IMR-90 (cell line): ENCODE data around the gene TBC1D9. TPM values are rescaled to one million over a fixed set of nuclear protein-coding genes. Genes with fewer than 3 reads are reported as not detected.

Source experiments
- ATAC-seq: fragments of 200-7000 bp; cut with Tn5 transposase; 2 replicates; pipeline ENCODE4 v1.9.1; 2020; ENCODE audit warnings: low read depth, mild to moderate bottlenecking, moderate library complexity
- BruUV-seq: library from RNA; stranded (reverse); fragments of 400-500 nt; replicated peaks from 2 replicates; lab custom pipeline; 2021; lab: Mats Ljungman, UMichigan
- CTCF ChIA-PET: fragments of 300-600 bp; formaldehyde crosslinking; extraction: SDS; loops from one replicate; lab custom pipeline; 2021; ENCODE audit warnings: antibody characterized with exemption; lab: Yijun Ruan, JAX
- POLR2A ChIA-PET: fragments of 300-600 bp; sonication (Branson Sonifier 250); formaldehyde crosslinking; loops from one replicate; lab custom pipeline; 2022; ENCODE audit warnings: antibody characterized with exemption; ENCODE audit not compliant: unreplicated experiment; lab: Charles Lee
- DNase-seq: peaks from one replicate; pipeline ENCODE4 v3.0.0; 2013
- H2AFZ ChIP-seq: replicated peaks from 2 replicates; pipeline ENCODE3; 2013; ENCODE audit warnings: low read length, mild to moderate bottlenecking; ENCODE audit not compliant: poor library complexity
- H2AK5ac ChIP-seq: 2 replicates; pipeline ENCODE4 v1.6.1; 2013; ENCODE audit warnings: low read depth, low read length, inconsistent platforms
- H2AK9ac ChIP-seq: replicated peaks from 2 replicates; pipeline ENCODE3; 2013; ENCODE audit warnings: mild to moderate bottlenecking, low read depth, low read length, moderate library complexity; ENCODE audit not compliant: poor library complexity
- H2BK120ac ChIP-seq: 2 replicates; pipeline ENCODE4 v1.6.1; 2013; ENCODE audit warnings: low read depth, low read length, inconsistent platforms
- H2BK15ac ChIP-seq: 3 replicates; pipeline ENCODE4 v1.6.1; 2013; ENCODE audit warnings: low read depth, low read length, inconsistent platforms
- H2BK20ac ChIP-seq: 2 replicates; pipeline ENCODE4 v1.6.1; 2013; ENCODE audit warnings: low read depth, mild to moderate bottlenecking, inconsistent platforms, low read length, moderate library complexity
- H2BK5ac ChIP-seq: 2 replicates; pipeline ENCODE4 v1.6.1; 2013; ENCODE audit warnings: mild to moderate bottlenecking, low read depth, low read length, inconsistent platforms; ENCODE audit not compliant: poor library complexity, severe bottlenecking
- H3K14ac ChIP-seq: replicated peaks from 2 replicates; pipeline ENCODE4 v1.6.1; 2013; ENCODE audit warnings: low read depth, low read length, inconsistent platforms
- H3K18ac ChIP-seq: 2 replicates; pipeline ENCODE4 v1.6.1; 2013; ENCODE audit warnings: low read depth, low read length, control low read depth
- H3K23ac ChIP-seq: 2 replicates; pipeline ENCODE4 v1.6.1; 2013; ENCODE audit warnings: low read depth, low read length, inconsistent platforms
- H3K27ac ChIP-seq: 2 replicates; pipeline ENCODE4 v1.5.1; 2013; ENCODE audit warnings: mild to moderate bottlenecking, control low read depth, low read length; ENCODE audit not compliant: insufficient read depth
- H3K27me3 ChIP-seq: 2 replicates; pipeline ENCODE4 v1.6.1; 2013; ENCODE audit warnings: low read length; ENCODE audit not compliant: control insufficient read depth, insufficient read depth
- H3K36me3 ChIP-seq: 2 replicates; pipeline ENCODE4 v1.6.1; 2013; ENCODE audit warnings: low read length, mixed read lengths; ENCODE audit not compliant: control insufficient read depth, insufficient read depth
- H3K4ac ChIP-seq: 2 replicates; pipeline ENCODE4 v1.6.1; 2013; ENCODE audit warnings: low read depth, low read length, inconsistent platforms
- H3K4me1 ChIP-seq: 2 replicates; pipeline ENCODE4 v1.6.1; 2013; ENCODE audit warnings: low read length, mixed read lengths; ENCODE audit not compliant: control insufficient read depth, insufficient read depth
- H3K4me2 ChIP-seq: 2 replicates; pipeline ENCODE4 v1.6.1; 2013; ENCODE audit warnings: low read depth, mild to moderate bottlenecking, control low read depth, low read length, moderate library complexity
- H3K4me3 ChIP-seq: 2 replicates; pipeline ENCODE4 v1.5.1; 2013; ENCODE audit warnings: low read depth, mild to moderate bottlenecking, control low read depth, low read length, moderate library complexity; ENCODE audit not compliant: insufficient read depth
- H3K56ac ChIP-seq: 2 replicates; pipeline ENCODE4 v1.6.1; 2013; ENCODE audit warnings: low read length, inconsistent platforms; ENCODE audit not compliant: insufficient read depth; ENCODE audit errors: extremely low read depth
- H3K79me1 ChIP-seq, 2 experiments: 2 replicates each; pipeline ENCODE4 v1.6.1; 2013; ENCODE audit warnings: low read length in 2 of 2, inconsistent platforms in 1 of 2, low read depth in 1 of 2
- H3K9ac ChIP-seq: 2 replicates; pipeline ENCODE4 v1.6.1; 2013; ENCODE audit warnings: low read depth, low read length, control low read depth
- H3K9me1 ChIP-seq: 2 replicates; pipeline ENCODE4 v1.6.1; 2013; ENCODE audit warnings: low read length, inconsistent platforms; ENCODE audit not compliant: insufficient read depth
- H3K9me3 ChIP-seq: 2 replicates; pipeline ENCODE4 v1.6.1; 2013; ENCODE audit warnings: low read length; ENCODE audit not compliant: control insufficient read depth, insufficient read depth
- H4K20me1 ChIP-seq: 2 replicates; pipeline ENCODE4 v1.6.1; 2013; ENCODE audit warnings: low read length, inconsistent platforms; ENCODE audit not compliant: insufficient read depth
- H4K5ac ChIP-seq: 2 replicates; pipeline ENCODE4 v1.6.1; 2013; ENCODE audit warnings: mild to moderate bottlenecking, low read depth, low read length, control low read depth
- H4K8ac ChIP-seq, 2 experiments: 2 replicates each; pipeline ENCODE4 v1.6.1; 2013; ENCODE audit warnings: low read depth in 2 of 2, low read length in 2 of 2, control low read depth in 1 of 2, inconsistent platforms in 1 of 2
- H4K91ac ChIP-seq: 2 replicates; pipeline ENCODE4 v1.6.1; 2013; ENCODE audit warnings: low read depth, low read length, inconsistent platforms; ENCODE audit not compliant: insufficient read depth
- BHLHE40 ChIP-seq: fragments of 150-350 bp; IDR thresholded peaks from 2 replicates; pipeline ENCODE4 v1.6.1; 2016; ENCODE audit warnings: mild to moderate bottlenecking, low read depth, low read length
- CEBPB ChIP-seq: IDR thresholded peaks from 2 replicates; pipeline ENCODE4 v1.6.1; 2012; ENCODE audit warnings: low read depth, low read length, improper control_type of control experiment
- CHD1 ChIP-seq: IDR thresholded peaks from 2 replicates; pipeline ENCODE4 v1.6.1; 2012; ENCODE audit warnings: low read depth, low read length, improper control_type of control experiment
- CTCF ChIP-seq: conservative IDR thresholded peaks from 2 replicates; pipeline ENCODE4 v1.5.1; 2012; ENCODE audit warnings: mild to moderate bottlenecking, low read depth, low read length, improper control_type of control experiment
- FOS ChIP-seq: fragments of 150-350 bp; IDR thresholded peaks from 2 replicates; pipeline ENCODE4 v1.6.1; 2016; ENCODE audit warnings: low read depth, low read length
- MAFK ChIP-seq: IDR thresholded peaks from 2 replicates; pipeline ENCODE4 v1.6.1; 2012; ENCODE audit warnings: low read depth, low read length, improper control_type of control experiment
- MAZ ChIP-seq: IDR thresholded peaks from 2 replicates; pipeline ENCODE4 v1.6.1; 2012; ENCODE audit warnings: low read depth, mild to moderate bottlenecking, low read length, improper control_type of control experiment, moderate library complexity, borderline replicate concordance
- MXI1 ChIP-seq: IDR thresholded peaks from 2 replicates; pipeline ENCODE4 v1.6.1; 2012; ENCODE audit warnings: low read depth, mild to moderate bottlenecking, low read length, moderate library complexity, borderline replicate concordance
- NFE2L2 ChIP-seq: fragments of 150-350 bp; IDR thresholded peaks from 2 replicates; pipeline ENCODE4 v1.6.1; 2016; ENCODE audit warnings: low read depth, mild to moderate bottlenecking, low read length
- POLR2A ChIP-seq: IDR thresholded peaks from 2 replicates; pipeline ENCODE4 v1.6.1; 2012; ENCODE audit warnings: mild to moderate bottlenecking, low read depth, low read length
- RAD21 ChIP-seq: IDR thresholded peaks from 2 replicates; pipeline ENCODE4 v1.6.1; 2012; ENCODE audit warnings: low read length, improper control_type of control experiment
- RCOR1 ChIP-seq: IDR thresholded peaks from 2 replicates; pipeline ENCODE4 v1.6.1; 2012; ENCODE audit warnings: mild to moderate bottlenecking, low read length, improper control_type of control experiment; ENCODE audit not compliant: insufficient replicate concordance
- RFX5 ChIP-seq: IDR thresholded peaks from 2 replicates; pipeline ENCODE4 v1.8.0; 2012; ENCODE audit warnings: low read depth, mild to moderate bottlenecking, low read length, moderate library complexity
- SMC3 ChIP-seq: fragments of 150-350 bp; IDR thresholded peaks from 2 replicates; pipeline ENCODE4 v1.6.1; 2016; ENCODE audit warnings: low read depth, mild to moderate bottlenecking, antibody characterized with exemption, low read length, moderate library complexity
- USF2 ChIP-seq: fragments of 150-350 bp; IDR thresholded peaks from 2 replicates; pipeline ENCODE4 v1.6.1; 2017; ENCODE audit warnings: mild to moderate bottlenecking, antibody characterized with exemption, low read length, low read depth
- WGBS, 2 experiments: methylation state at CpG; one replicate each; pipeline versions ENCODE4 v1.1.5 to v1.1.7; 2013; ENCODE audit warnings: missing lambda C conversion rate in 2 of 2; ENCODE audit not compliant: insufficient read length in 1 of 2; ENCODE audit errors: extremely low coverage in 2 of 2; 5-methylcytosine and 5-hydroxymethylcytosine counted together
- dilution Hi-C: fragments of 300-500 bp; cut with HindIII; formaldehyde crosslinking; loops from one replicate; pipeline ENCODE4 v1.14.3; 2018; ENCODE audit warnings: low sequenced_read_pairs; ENCODE audit not compliant: unreplicated experiment
- in situ Hi-C: fragments of 300-500 bp; cut with MboI; formaldehyde crosslinking; loops from 3 replicates; pipeline ENCODE4 v1.14.3; 2019; ENCODE audit warnings: low sequenced_read_pairs, inconsistent platforms, mixed read lengths
- intact Hi-C: fragments of 100-400 bp; cut with micrococcal nuclease; formaldehyde crosslinking; loops from 2 replicates; pipeline ENCODE4 v1.10.0; 2022
- polyA plus RNA-seq, 3 experiments: library from polyadenylated mRNA; depleted of rRNA; stranded (reverse); fragments of >200 nt; gene quantifications; 2 replicates each; pipeline ENCODE4 v1.2.3, GENCODE V29; 2012; ENCODE audit warnings: low replicate concordance in 1 of 3
- total RNA-seq: library from RNA; depleted of rRNA; stranded (reverse); fragments of >200 nt; gene quantifications from 2 replicates; pipeline ENCODE4 v1.2.3, GENCODE V29; 2012
- TF ChIP-seq, protein P1 (sequence below): fragments of 150-350 bp; IDR thresholded peaks from 2 replicates; pipeline ENCODE4 v1.6.1; 2016; ENCODE audit warnings: low read depth, mild to moderate bottlenecking, low read length, moderate library complexity, borderline replicate concordance

The TBC1D9 gene
- total and polyA plus RNA-seq, 2 of the 4 experiments (the other 2 are of a cell fraction), result 11.7 to 15.2 TPM

DNA sequence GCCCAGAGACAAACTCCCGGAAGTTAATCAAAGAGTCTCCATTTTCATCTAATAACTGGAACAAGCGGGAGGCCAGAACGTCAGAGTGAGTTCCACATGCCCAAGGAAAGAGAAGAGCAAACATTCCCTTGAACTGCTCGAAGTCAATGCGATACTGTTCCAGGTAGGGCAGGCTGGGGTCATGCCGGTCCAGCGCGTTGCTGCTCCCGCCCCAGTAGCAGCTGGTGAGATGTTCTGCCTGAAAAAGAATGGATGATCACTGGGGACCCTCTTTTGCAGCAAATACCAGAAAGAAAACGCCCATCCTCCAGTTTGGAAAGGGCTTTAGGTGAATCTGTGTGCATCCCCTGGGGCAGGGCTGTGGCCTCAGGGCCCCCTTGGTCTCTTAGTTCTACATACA is 122.2 kb downstream of the TBC1D9 start:
- TF ChIP-seq RCOR1 (no peak), CHD1 (no peak), RFX5 (no peak), POLR2A (no peak), USF2 (no peak), RAD21 (no peak), MAFK (no peak), CEBPB (no peak), NFE2L2 (no peak), MAZ (no peak), SMC3 (no peak), CTCF (no peak), MXI1 (no peak), BHLHE40 (no peak), FOS (no peak)
- TF ChIP-seq, protein P1, sequence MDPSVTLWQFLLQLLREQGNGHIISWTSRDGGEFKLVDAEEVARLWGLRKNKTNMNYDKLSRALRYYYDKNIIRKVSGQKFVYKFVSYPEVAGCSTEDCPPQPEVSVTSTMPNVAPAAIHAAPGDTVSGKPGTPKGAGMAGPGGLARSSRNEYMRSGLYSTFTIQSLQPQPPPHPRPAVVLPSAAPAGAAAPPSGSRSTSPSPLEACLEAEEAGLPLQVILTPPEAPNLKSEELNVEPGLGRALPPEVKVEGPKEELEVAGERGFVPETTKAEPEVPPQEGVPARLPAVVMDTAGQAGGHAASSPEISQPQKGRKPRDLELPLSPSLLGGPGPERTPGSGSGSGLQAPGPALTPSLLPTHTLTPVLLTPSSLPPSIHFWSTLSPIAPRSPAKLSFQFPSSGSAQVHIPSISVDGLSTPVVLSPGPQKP, result no peak
- H3K4me3 ChIP-seq, result no peak overlapping the region
- no peak overlapping the region for H3K56ac ChIP-seq
- H3K36me3 ChIP-seq, result peaks cover 7% of the 10 kb centered on the region; the same call in 1 of the 2 replicates
- no peak overlapping the region for H2BK15ac ChIP-seq
- no peak overlapping the region for H2AK5ac ChIP-seq
- no peak overlapping the region for H4K91ac ChIP-seq
- no peak overlapping the region for H3K27ac ChIP-seq
- H2AK9ac ChIP-seq, result no peak overlapping the region
- H3K9me3 ChIP-seq, result no peaks in the 10 kb centered on the region
- dilution Hi-C loops (no loop called here), in situ Hi-C loops (no loop called here), intact Hi-C loops (no loop called here)
- ATAC-seq, result no peak
- no peaks in the 10 kb centered on the region for H3K27me3 ChIP-seq
- H3K9ac ChIP-seq, result no peak overlapping the region
- H3K4me2 ChIP-seq, result no peak overlapping the region
- H3K79me1 ChIP-seq, result no peaks in the 10 kb centered on the region
- H4K5ac ChIP-seq, result no peak overlapping the region
- H4K8ac ChIP-seq, result no peak overlapping the region
- H3K14ac ChIP-seq, result no peak overlapping the region
- no TSS peak for BruUV-seq
- peaks cover 6% of the 10 kb centered on the region for H3K4me1 ChIP-seq
- CTCF ChIA-PET, result no interaction called here
- no peaks in the 10 kb centered on the region for H4K20me1 ChIP-seq
- H2BK120ac ChIP-seq, result no peak overlapping the region
- H3K4ac ChIP-seq, result no peak overlapping the region
- H3K9me1 ChIP-seq, result peaks cover 14% of the 10 kb centered on the region; the same call in 1 of the 2 replicates
- no peak overlapping the region for H2BK5ac ChIP-seq
- H3K18ac ChIP-seq, result no peak overlapping the region
- H3K23ac ChIP-seq, result no peak overlapping the region
- H2BK20ac ChIP-seq, result no peak overlapping the region
- H2AFZ ChIP-seq, result no peak overlapping the region
- POLR2A ChIA-PET, result no interaction called here
- WGBS, 2 experiments, result 94% methylated on average over 3 of the region's 10 CpGs; no CpG with 5 or more reads in 1 of the 2 experiments
- no peak for DNase-seq
